ENCODE measurements around the gene BCL7C.
A peak's percentile ranks its signal among the peaks of the same experiment; 100 is the strongest.
"Not testable (repeated sequence)": the region's sequence is repeated elsewhere in the genome, so short reads cannot be mapped to it uniquely, and the experiment has no call there.

Gene BCL7C

GRCh38 chr16:30894540-30895368, 877 bp upstream of the BCL7C start:
- no peak for DNase-seq

GRCh38 chr16:30893417-30893743, 497 bp downstream of the BCL7C start:
- DNase-seq: no peak

GRCh38 chr16:30892670-30893416, 1.0 kb downstream of the BCL7C start:
- no peak for DNase-seq

GRCh38 chr16:30891043-30891823, 2.6 kb downstream of the BCL7C start:
- not testable (repeated sequence) for DNase-seq

- no peak for DNase-seq
Observed at GRCh38 chr16:30889721-30890120, 4.2 kb downstream of the BCL7C start.

- DNase-seq: no peak
Observed at GRCh38 chr16:30888856-30889499, 4.9 kb downstream of the BCL7C start.

GRCh38 chr16:30887927-30888326, 6.0 kb downstream of the BCL7C start:
- no peak for DNase-seq

GRCh38 chr16:30886145-30886544, 7.7 kb downstream of the BCL7C start:
- DNase-seq: no peak

GRCh38 chr16:30885196-30885595, 8.7 kb downstream of the BCL7C start:
- DNase-seq: no peak

GRCh38 chr16:30884760-30885159, 9.1 kb downstream of the BCL7C start:
- no peak for DNase-seq

GRCh38 chr16:30882429-30883310, 11.2 kb downstream of the BCL7C start:
- DNase-seq: no peak

- DNase-seq: no peak
Observed at GRCh38 chr16:30876867-30877266, 17.0 kb downstream of the BCL7C start.

- no peak for DNase-seq
Observed at GRCh38 chr16:30875871-30876801, 17.7 kb downstream of the BCL7C start.

- DNase-seq: peak; percentile 56
Observed at GRCh38 chr16:30874821-30875717, 18.8 kb downstream of the BCL7C start.

GRCh38 chr16:30874244-30874820, 19.5 kb downstream of the BCL7C start:
- no peak for DNase-seq

- no peak for DNase-seq
Observed at GRCh38 chr16:30870904-30871303, 23.0 kb downstream of the BCL7C start.

GRCh38 chr16:30867747-30868146, 26.1 kb downstream of the BCL7C start:
- no peak for DNase-seq

GRCh38 chr16:30866031-30866430, 27.8 kb downstream of the BCL7C start:
- DNase-seq: no peak

GRCh38 chr16:30863178-30863577, 30.7 kb downstream of the BCL7C start:
- DNase-seq: not testable (repeated sequence)
